SU-DHL-6 (cell line): ENCODE measurements around the gene RNF168.
"Not testable (repeated sequence)": the region's sequence is repeated elsewhere in the genome, so short reads cannot be mapped to it uniquely, and the experiment has no call there.

Experiments used
- H2AFZ ChIP-seq: fragments of 200-600 bp; sonication (generic); 2 replicates; pipeline ENCODE4 v1.6.1; 2014; ENCODE audit warnings: low read depth, mild to moderate bottlenecking, moderate library complexity, mixed read lengths, antibody characterized with exemption, low read length; ENCODE audit not compliant: severe bottlenecking
- H3F3A ChIP-seq: fragments of 200-600 bp; shearing (Covaris generic); 2 replicates; pipeline ENCODE4 v1.6.0; 2016; ENCODE audit warnings: antibody characterized with exemption, mild to moderate bottlenecking; ENCODE audit not compliant: insufficient read depth
- H3K27ac ChIP-seq: fragments of 200-600 bp; sonication (generic); 2 replicates; pipeline ENCODE4 v1.5.1; 2016; ENCODE audit warnings: low read depth, mild to moderate bottlenecking, low read length, moderate library complexity, mixed read lengths
- H3K27me3 ChIP-seq: fragments of 200-600 bp; sonication (generic), shearing (Covaris generic); 2 replicates; pipeline ENCODE4 v1.6.0; 2014; ENCODE audit warnings: mild to moderate bottlenecking, low read length
- H3K36me3 ChIP-seq: fragments of 200-600 bp; sonication (generic); 2 replicates; pipeline ENCODE4 v1.6.1; 2014; ENCODE audit warnings: mild to moderate bottlenecking, low read length, mixed read lengths
- H3K4me2 ChIP-seq: fragments of 300-600, 200-600 bp; shearing (Covaris generic), sonication (generic); 2 replicates; pipeline ENCODE4 v1.6.0; 2014; ENCODE audit warnings: low read length, low read depth, mild to moderate bottlenecking; ENCODE audit not compliant: poor library complexity, severe bottlenecking
- H3K4me3 ChIP-seq: fragments of 200-600 bp; sonication (generic); 2 replicates; pipeline ENCODE4 v1.5.1; 2014; ENCODE audit warnings: antibody characterized with exemption, low read length, mild to moderate bottlenecking, mixed read lengths; ENCODE audit not compliant: insufficient read depth, poor library complexity, severe bottlenecking
- H3K79me2 ChIP-seq: fragments of 200-600 bp; sonication (generic); 2 replicates; pipeline ENCODE4 v1.6.1; 2014; ENCODE audit warnings: mild to moderate bottlenecking, low read length, moderate library complexity; ENCODE audit not compliant: insufficient read depth
- H3K9ac ChIP-seq: fragments of 200-600 bp; sonication (generic); 2 replicates; pipeline ENCODE4 v1.7.0; 2014; ENCODE audit warnings: mild to moderate bottlenecking, low read length
- H3K9me2 ChIP-seq: fragments of 200-600 bp; sonication (generic); replicated peaks from 2 replicates; pipeline ENCODE4 v1.6.1; 2014; ENCODE audit warnings: low read length; ENCODE audit not compliant: insufficient read depth
- H3K9me3 ChIP-seq: fragments of 200-600 bp; sonication (generic); 2 replicates; pipeline ENCODE4 v1.6.1; 2014; ENCODE audit warnings: low read length, mixed read lengths; ENCODE audit not compliant: insufficient read depth
- H4K20me1 ChIP-seq: fragments of 200-600 bp; sonication (generic); 2 replicates; pipeline ENCODE4 v1.6.1; 2014; ENCODE audit warnings: low read depth, mild to moderate bottlenecking, antibody characterized with exemption, low read length, moderate library complexity, mixed read lengths
- EZH2phosphoT487 ChIP-seq: fragments of 200-600 bp; sonication (generic), shearing (Covaris generic); conservative IDR thresholded peaks from 2 replicates; pipeline ENCODE4 v1.6.1; 2018; ENCODE audit warnings: mild to moderate bottlenecking, antibody characterized with exemption, low read length, moderate library complexity, mixed read lengths
- TF ChIP-seq, protein P1 (sequence below): fragments of 200-600 bp; sonication (generic); IDR thresholded peaks from one replicate; pipeline ENCODE4 v1.5.1; 2017; ENCODE audit warnings: antibody characterized with exemption, mild to moderate bottlenecking, low read length, moderate library complexity; ENCODE audit not compliant: insufficient read depth, poor library complexity, severe bottlenecking

RNF168 gene

GRCh38 chr3:196514350-196514716 is 10.8 kb upstream of the RNF168 start:
- Histone ChIP-seq H2AFZ (no peak overlapping the region), H3F3A (no peaks in the 10 kb centered on the region), H3K4me2 (no peak overlapping the region), H3K4me3 (no peak overlapping the region), H3K79me2 (no peaks in the 10 kb centered on the region), H3K36me3 (no peaks in the 10 kb centered on the region), H3K9me3 (peaks cover 16% of the 10 kb centered on the region; the same call in 1 of the 2 replicates), H3K27ac (no peak overlapping the region), H3K9ac (no peak overlapping the region), H4K20me1 (no peaks in the 10 kb centered on the region), H3K9me2 (no peaks in the 10 kb centered on the region), H3K27me3 (no peaks in the 10 kb centered on the region)
- no peak for TF ChIP-seq EZH2phosphoT487
- TF ChIP-seq, protein P1, sequence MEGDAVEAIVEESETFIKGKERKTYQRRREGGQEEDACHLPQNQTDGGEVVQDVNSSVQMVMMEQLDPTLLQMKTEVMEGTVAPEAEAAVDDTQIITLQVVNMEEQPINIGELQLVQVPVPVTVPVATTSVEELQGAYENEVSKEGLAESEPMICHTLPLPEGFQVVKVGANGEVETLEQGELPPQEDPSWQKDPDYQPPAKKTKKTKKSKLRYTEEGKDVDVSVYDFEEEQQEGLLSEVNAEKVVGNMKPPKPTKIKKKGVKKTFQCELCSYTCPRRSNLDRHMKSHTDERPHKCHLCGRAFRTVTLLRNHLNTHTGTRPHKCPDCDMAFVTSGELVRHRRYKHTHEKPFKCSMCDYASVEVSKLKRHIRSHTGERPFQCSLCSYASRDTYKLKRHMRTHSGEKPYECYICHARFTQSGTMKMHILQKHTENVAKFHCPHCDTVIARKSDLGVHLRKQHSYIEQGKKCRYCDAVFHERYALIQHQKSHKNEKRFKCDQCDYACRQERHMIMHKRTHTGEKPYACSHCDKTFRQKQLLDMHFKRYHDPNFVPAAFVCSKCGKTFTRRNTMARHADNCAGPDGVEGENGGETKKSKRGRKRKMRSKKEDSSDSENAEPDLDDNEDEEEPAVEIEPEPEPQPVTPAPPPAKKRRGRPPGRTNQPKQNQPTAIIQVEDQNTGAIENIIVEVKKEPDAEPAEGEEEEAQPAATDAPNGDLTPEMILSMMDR = no peak

DNA sequence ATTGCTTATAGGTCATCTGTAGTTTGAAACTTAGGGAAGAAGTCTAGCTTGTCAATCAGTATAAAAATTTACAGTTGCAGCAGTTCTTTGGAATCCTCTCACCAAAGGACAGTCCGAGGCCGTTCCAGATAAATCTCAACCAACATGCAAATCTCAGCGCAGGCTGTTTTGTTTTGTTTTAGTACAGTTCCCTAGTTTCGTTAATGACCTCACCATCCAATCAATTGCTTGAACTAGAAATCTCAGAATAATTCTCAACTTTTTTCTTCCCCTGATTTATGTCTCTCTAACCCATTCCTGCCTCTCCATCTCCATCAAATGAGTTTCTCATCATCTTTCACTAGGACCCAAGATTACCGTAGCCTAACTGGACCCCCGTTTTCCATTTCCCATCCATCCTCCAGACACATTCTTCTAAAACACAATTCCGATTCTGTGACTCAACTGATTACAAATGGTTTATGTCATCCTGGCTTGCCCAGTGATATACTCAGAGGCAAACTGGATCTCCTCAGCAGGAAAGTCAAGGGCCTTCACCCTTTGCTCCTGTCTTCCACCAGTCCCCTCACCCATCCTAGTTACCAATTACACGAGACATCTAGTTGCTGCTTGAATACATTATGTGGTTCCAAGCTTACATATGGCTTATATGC is 10.3 kb upstream of the RNF168 start:
- Histone ChIP-seq H4K20me1 (no peaks in the 10 kb centered on the region), H3K4me3 (no peak overlapping the region), H3K9ac (no peak overlapping the region), H2AFZ (no peak overlapping the region), H3K79me2 (no peaks in the 10 kb centered on the region), H3K4me2 (no peak overlapping the region), H3K36me3 (no peaks in the 10 kb centered on the region), H3K27me3 (no peaks in the 10 kb centered on the region), H3K9me2 (no peaks in the 10 kb centered on the region), H3K9me3 (peaks cover 11% of the 10 kb centered on the region; the same call in 1 of the 2 replicates), H3K27ac (no peak overlapping the region), H3F3A (no peaks in the 10 kb centered on the region)
- TF ChIP-seq EZH2phosphoT487 = no peak

GRCh38 chr3:196511646-196512425 is 8.3 kb upstream of the RNF168 start:
- not testable (repeated sequence) for H3K36me3 ChIP-seq

DNA sequence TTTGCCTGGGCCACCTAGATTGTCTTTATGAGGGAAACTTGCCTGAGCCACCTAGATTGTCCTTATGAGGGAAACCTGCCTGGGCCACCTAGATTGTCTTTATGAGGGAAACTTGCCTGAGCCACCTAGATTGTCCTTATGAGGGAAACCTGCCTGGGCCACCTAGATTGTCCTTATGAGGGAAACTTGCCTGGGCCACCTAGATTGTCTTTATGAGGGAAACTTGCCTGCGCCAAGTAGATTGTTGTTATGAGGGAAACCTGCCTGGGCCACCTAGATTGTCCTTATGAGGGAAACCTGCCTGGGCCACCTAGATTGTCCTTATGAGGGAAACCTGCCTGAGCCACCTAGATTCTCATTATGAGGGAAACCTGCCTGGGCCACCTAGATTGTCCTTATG is 7.5 kb upstream of the RNF168 start:
- H3K4me2 ChIP-seq, H2AFZ ChIP-seq, H3K9me2 ChIP-seq, H3K27me3 ChIP-seq, H3K79me2 ChIP-seq, H4K20me1 ChIP-seq, H3K4me3 ChIP-seq, H3F3A ChIP-seq, H3K36me3 ChIP-seq, H3K9ac ChIP-seq, H3K27ac ChIP-seq: not testable (repeated sequence)
- peaks cover 12% of the 10 kb centered on the region; the same call in 1 of the 2 replicates for H3K9me3 ChIP-seq

More at GRCh38 chr3:196511646-196512425, 8.3 kb upstream of the RNF168 start:
- not testable (repeated sequence) for H3K27ac ChIP-seq, H3K9ac ChIP-seq, H3K27me3 ChIP-seq, H4K20me1 ChIP-seq, H3K9me2 ChIP-seq, H3F3A ChIP-seq, H3K9me3 ChIP-seq, H2AFZ ChIP-seq, H3K4me2 ChIP-seq, H3K4me3 ChIP-seq, H3K79me2 ChIP-seq
